CD4-positive, alpha-beta memory T cell (primary cell): Measurements from ENCODE around the gene POLR3G. TPM values are rescaled to one million over a fixed set of nuclear protein-coding genes. Genes with fewer than 3 reads are reported as not detected.

Experiments
- CTCF ChIA-PET: fragments of 350-600 bp; sonication (Branson Sonifier 250); formaldehyde crosslinking; loops from one replicate; lab custom pipeline; 2021; ENCODE audit warnings: inconsistent platforms; ENCODE audit not compliant: partially characterized antibody; lab: Charles Lee
- POLR2A ChIA-PET: fragments of 350-600 bp; sonication (Branson Sonifier 250); formaldehyde crosslinking; loops from one replicate; lab custom pipeline; 2021; ENCODE audit not compliant: partially characterized antibody; lab: Charles Lee
- DNase-seq, 5 donors: peaks; one replicate each; pipeline versions ENCODE4 v3.0.0 to v3.0.0-alpha.2; 2020 to 2022; ENCODE audit warnings: mixed read lengths in 1 of 5
- H3K27ac ChIP-seq: one replicate; pipeline ENCODE4 v1.7.0; 2013; ENCODE audit warnings: low read depth, low read length
- H3K27me3 ChIP-seq: 2 replicates; pipeline ENCODE4 v1.7.0; 2013; ENCODE audit warnings: mild to moderate bottlenecking, low read length, moderate library complexity; ENCODE audit not compliant: insufficient read depth
- H3K36me3 ChIP-seq: 2 replicates; pipeline ENCODE4 v1.7.0; 2013; ENCODE audit warnings: mild to moderate bottlenecking, low read length, moderate library complexity; ENCODE audit not compliant: insufficient read depth
- H3K4me1 ChIP-seq: 2 replicates; pipeline ENCODE4 v1.7.0; 2013; ENCODE audit warnings: mild to moderate bottlenecking, low read length, moderate library complexity; ENCODE audit not compliant: insufficient read depth
- H3K4me3 ChIP-seq, 2 donors: one replicate each; pipeline ENCODE4 v1.7.0; 2013; ENCODE audit warnings: low read length in 2 of 2, mild to moderate bottlenecking in 1 of 2
- H3K9me3 ChIP-seq, 2 donors: one replicate each; pipeline ENCODE4 v1.7.0; 2013; ENCODE audit warnings: low read length in 2 of 2, control low read depth in 1 of 2; ENCODE audit not compliant: control insufficient read depth in 1 of 2
- H3K27ac Mint-ChIP-seq, 7 donors: one replicate each; pipeline ENCODE4 v1.8.0; 2020 to 2021; ENCODE audit warnings: mixed read lengths in 7 of 7, mild to moderate bottlenecking in 6 of 7, inconsistent platforms in 3 of 7, moderate library complexity in 3 of 7
- H3K27me3 Mint-ChIP-seq, 2 donors: one replicate each; pipeline ENCODE4 v1.8.0; 2020 to 2021; ENCODE audit warnings: mixed read lengths in 2 of 2
- H3K36me3 Mint-ChIP-seq, 2 donors: one replicate each; pipeline ENCODE4 v1.8.0; 2020 to 2021; ENCODE audit warnings: mixed read lengths in 2 of 2, inconsistent platforms in 1 of 2, mild to moderate bottlenecking in 1 of 2
- H3K4me1 Mint-ChIP-seq, 4 donors: one replicate each; pipeline ENCODE4 v1.8.0; 2020 to 2021; ENCODE audit warnings: mixed read lengths in 4 of 4, mild to moderate bottlenecking in 1 of 4
- H3K4me3 Mint-ChIP-seq, 8 donors: one replicate each; pipeline ENCODE4 v1.8.0; 2020 to 2021; ENCODE audit warnings: mixed read lengths in 8 of 8, mild to moderate bottlenecking in 7 of 8, moderate library complexity in 6 of 8, inconsistent platforms in 3 of 8
- H3K9me3 Mint-ChIP-seq, 8 donors: one replicate each; pipeline ENCODE4 v1.8.0; 2020 to 2021; ENCODE audit warnings: mixed read lengths in 8 of 8, mild to moderate bottlenecking in 5 of 8, inconsistent platforms in 3 of 8, moderate library complexity in 1 of 8
- intact Hi-C: fragments of 100-400 bp; cut with micrococcal nuclease; formaldehyde crosslinking; loops from one replicate; pipeline ENCODE4 v1.15.1; 2023
- polyA plus RNA-seq, 2 donors: library from polyadenylated mRNA; unstranded; fragments of 300-500 nt; fragmentation: Illumina TruSeq; gene quantifications; one replicate each; pipeline ENCODE4 v1.2.3, GENCODE V29; 2021
- total RNA-seq, 2 experiments: library from RNA; stranded (reverse); gene quantifications; one replicate each; pipeline ENCODE4 v1.2.3, GENCODE V29; 2021

The POLR3G gene
- total and polyA plus RNA-seq, 4 experiments from 2014 or later = 1.2 to 2.2 (median 1.5) TPM

DNA sequence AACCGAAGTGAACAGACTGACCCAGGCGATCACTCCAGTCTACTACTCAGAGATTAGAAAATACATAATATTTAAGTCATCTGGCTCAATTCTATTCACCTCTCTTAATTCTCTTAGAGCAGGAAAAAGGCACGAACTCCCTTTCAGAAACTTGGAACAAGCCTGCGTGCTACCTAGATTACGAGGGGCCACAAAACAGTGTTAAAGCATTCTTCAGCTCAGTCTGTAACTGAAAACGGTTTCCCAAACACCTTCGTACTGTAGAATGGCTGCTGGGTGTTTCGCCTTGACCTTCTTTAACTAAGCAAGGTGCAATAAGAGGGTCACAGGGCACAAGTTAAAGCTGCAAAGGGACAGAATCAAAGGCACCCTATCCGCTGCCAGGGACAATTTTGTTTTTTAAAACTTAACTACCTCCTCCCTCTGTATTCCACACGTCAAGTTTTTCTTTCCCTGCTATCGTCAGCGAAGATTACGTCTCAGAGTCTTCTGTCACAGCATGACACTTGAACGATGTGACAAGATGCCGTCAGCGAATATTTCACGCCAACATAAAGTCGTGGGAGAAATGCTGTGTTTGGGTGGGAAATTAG is 54.0 kb downstream of the POLR3G start:
- peak in 4 of 5 donors; percentile 41 to 77 (median 56) for DNase-seq
- Histone ChIP-seq H3K9me3 (no peaks in the 10 kb centered on the region), H3K4me3 (peak overlapping the region; percentile 83 to 93), H3K27ac (peak overlapping the region; percentile 98), H3K27me3 (no peaks in the 10 kb centered on the region), H3K36me3 (no peaks in the 10 kb centered on the region), H3K4me1 (peaks cover 40% of the 10 kb centered on the region)
- ChIA-PET POLR2A (interaction anchor here (1.0 to 3.4 kb wide), 5 partner anchors 54 to 855 kb away, joined by 4 to 50 read pairs (median 14); partner anchors contain the start of genes ARRDC3, CETN3, MBLAC2 and POLR3G), CTCF (interaction anchor here (3.7 to 3.8 kb wide), 3 partner anchors 55 to 118 kb away, joined by 24 to 89 read pairs (median 45); partner anchors contain the start of genes CETN3, MBLAC2 and POLR3G)
- H3K36me3 Mint-ChIP-seq = peaks cover 9 to 25% of the 10 kb centered on the region in 2 donors
- peaks cover 0 to 3% (median 0%) of the 10 kb centered on the region in 8 donors for H3K9me3 Mint-ChIP-seq
- peak overlapping the region; percentile 93 to 100 (median 98) for H3K27ac Mint-ChIP-seq
- H3K4me1 Mint-ChIP-seq = peaks cover 25 to 42% (median 34%) of the 10 kb centered on the region in 4 donors
- peak overlapping the region; percentile 97 to 100 (median 99) for H3K4me3 Mint-ChIP-seq
- intact Hi-C loops = loop anchor here (1.0 kb wide), 2 partner anchors 54 to 119 kb away; partner anchors contain the start of genes CETN3, MBLAC2 and POLR3G
- H3K27me3 Mint-ChIP-seq = peaks cover 6 to 9% of the 10 kb centered on the region in 2 donors

DNA sequence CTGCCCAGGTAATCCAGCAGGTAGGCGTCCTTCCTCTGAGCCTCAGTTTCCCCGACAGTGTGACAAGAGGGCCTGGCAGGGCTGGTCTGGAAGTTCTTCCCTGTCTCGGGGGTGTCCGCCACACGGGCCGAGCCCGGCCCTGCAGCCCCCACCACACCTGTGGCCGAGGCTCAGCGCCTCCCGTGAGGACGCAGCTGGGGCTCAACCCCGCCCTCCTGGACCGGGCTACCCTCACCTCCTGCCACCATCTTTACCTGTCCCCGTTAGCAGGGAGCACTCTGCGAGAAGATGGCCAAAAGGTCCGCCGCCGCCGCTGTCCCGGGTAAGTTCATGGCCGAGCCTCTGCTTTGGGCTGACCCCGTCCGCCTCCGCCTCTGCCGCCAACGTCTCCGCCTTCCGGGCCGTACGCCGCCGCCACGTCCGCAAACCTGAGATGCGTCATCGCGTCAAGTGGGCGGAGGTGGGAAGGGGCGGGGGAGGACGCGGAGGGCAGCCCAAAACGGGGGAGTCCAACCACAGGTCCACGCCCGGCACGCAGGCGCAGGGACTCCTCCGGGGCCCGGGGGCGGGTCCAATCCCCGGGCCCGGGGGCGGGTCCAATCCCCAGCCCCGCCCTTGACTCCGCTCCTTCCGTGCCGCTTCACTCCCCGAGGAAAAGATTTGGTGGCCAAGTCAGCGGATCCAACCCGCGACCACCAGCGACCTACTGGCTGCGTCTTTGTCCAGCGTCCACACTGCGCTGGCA is 54.7 kb downstream of the POLR3G start, which contains the start of gene LYSMD3:
Gene LYSMD3 (minus strand): TSS at position 391 of the 745 bp plus-strand sequence. CDS start 4,295 bp downstream, outside the sequence.
- peak within 1 kb of the TSS; percentile 97 to 100 (median 99) for H3K27ac Mint-ChIP-seq
- peak; percentile 95 to 97 (median 96) for DNase-seq
- peak within 1 kb of the TSS; percentile 83 to 93 for H3K4me3 ChIP-seq
- no peaks in the 10 kb centered on the region for H3K9me3 ChIP-seq
- ChIA-PET CTCF (interaction anchor here (0.9 to 3.8 kb wide), 14 partner anchors 8 to 1805 kb away, joined by 3 to 89 read pairs (median 4); partner anchors contain the start of genes CETN3, MBLAC2 and POLR3G), POLR2A (interaction anchor here (1.0 to 3.4 kb wide), 5 partner anchors 55 to 854 kb away, joined by 4 to 50 read pairs (median 14); partner anchors contain the start of genes ARRDC3, CETN3, MBLAC2 and POLR3G)
- intact Hi-C loops = loop anchor here (1.0 kb wide), 2 partner anchors 55 to 120 kb away; partner anchors contain the start of genes CETN3, MBLAC2 and POLR3G
- H3K36me3 Mint-ChIP-seq = peaks cover 9 to 21% of the 10 kb centered on the region in 2 donors
- H3K36me3 ChIP-seq = no peaks in the 10 kb centered on the region
- peak within 1 kb of the TSS; percentile 97 to 100 (median 99) for H3K4me3 Mint-ChIP-seq
- peaks cover 25 to 42% (median 34%) of the 10 kb centered on the region in 4 donors for H3K4me1 Mint-ChIP-seq
- peaks cover 9 to 12% of the 10 kb centered on the region in 2 donors for H3K27me3 Mint-ChIP-seq
- peaks cover 0 to 3% (median 0%) of the 10 kb centered on the region in 8 donors for H3K9me3 Mint-ChIP-seq
- peak within 1 kb of the TSS; percentile 98 for H3K27ac ChIP-seq
- H3K4me1 ChIP-seq = peaks cover 35% of the 10 kb centered on the region
- H3K27me3 ChIP-seq = no peaks in the 10 kb centered on the region

DNA sequence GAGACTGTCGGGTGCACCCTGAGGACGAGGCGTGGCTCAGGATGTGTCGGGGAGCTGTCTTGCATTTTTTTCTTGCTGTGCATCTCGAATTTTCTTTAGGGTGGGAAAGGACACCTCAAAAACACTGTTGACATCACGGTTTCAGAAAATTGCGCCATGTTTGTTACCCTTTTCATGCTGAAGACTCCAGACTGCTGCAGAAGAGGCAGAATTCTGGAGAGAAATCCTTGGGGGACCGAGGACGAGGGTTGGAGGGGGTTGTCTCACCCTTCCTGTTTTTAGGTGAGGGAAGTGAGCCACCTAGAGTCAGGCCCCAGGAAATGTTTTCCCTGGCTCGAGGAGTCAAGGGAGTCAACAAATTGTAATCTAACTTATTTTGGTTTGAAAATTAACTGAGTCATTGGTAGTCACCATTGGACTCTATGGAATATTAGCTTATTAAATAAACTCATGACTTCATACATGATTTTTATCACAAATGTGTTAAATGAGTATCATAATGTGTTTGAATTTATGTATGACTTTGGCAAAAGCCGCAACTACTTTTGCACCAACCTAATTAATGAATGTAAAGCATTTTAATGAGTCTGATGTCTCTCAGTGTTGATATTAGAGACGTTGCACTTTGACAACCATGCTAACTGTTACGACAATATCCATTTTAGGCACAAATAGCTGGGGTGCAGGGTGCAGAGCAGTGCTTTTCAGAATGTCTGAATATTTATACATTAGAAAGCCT is 55.4 kb downstream of the POLR3G start:
- Mint-ChIP-seq H3K4me1 (peaks cover 23 to 39% (median 30%) of the 10 kb centered on the region in 4 donors), H3K4me3 (peak overlapping the region; percentile 97 to 100 (median 99)), H3K27me3 (peaks cover 12 to 13% of the 10 kb centered on the region in 2 donors), H3K36me3 (peaks cover 5 to 16% of the 10 kb centered on the region in 2 donors), H3K27ac (peak overlapping the region; percentile 97 to 100 (median 99)), H3K9me3 (peaks cover 0 to 3% (median 0%) of the 10 kb centered on the region in 8 donors)
- ChIA-PET CTCF (interaction anchor here (0.6 to 3.8 kb wide), 22 partner anchors 9 to 1805 kb away, joined by 3 to 89 read pairs (median 4); partner anchors contain the start of genes CETN3, MBLAC2 and POLR3G), POLR2A (interaction anchor here (1.9 to 3.4 kb wide), 4 partner anchors 55 to 853 kb away, joined by 8 to 50 read pairs (median 26); partner anchors contain the start of genes ARRDC3, CETN3, MBLAC2 and POLR3G)
- DNase-seq = peak in 2 of 5 donors; percentile 90 to 91
- Histone ChIP-seq H3K4me3 (peak overlapping the region; percentile 4 to 93), H3K27ac (peak overlapping the region; percentile 98), H3K36me3 (no peaks in the 10 kb centered on the region), H3K27me3 (no peaks in the 10 kb centered on the region), H3K4me1 (peaks cover 35% of the 10 kb centered on the region), H3K9me3 (no peaks in the 10 kb centered on the region)
- intact Hi-C loops = loop anchor here (1.0 kb wide), 3 partner anchors 56 to 121 kb away; partner anchors contain the start of genes CETN3, MBLAC2 and POLR3G

DNA sequence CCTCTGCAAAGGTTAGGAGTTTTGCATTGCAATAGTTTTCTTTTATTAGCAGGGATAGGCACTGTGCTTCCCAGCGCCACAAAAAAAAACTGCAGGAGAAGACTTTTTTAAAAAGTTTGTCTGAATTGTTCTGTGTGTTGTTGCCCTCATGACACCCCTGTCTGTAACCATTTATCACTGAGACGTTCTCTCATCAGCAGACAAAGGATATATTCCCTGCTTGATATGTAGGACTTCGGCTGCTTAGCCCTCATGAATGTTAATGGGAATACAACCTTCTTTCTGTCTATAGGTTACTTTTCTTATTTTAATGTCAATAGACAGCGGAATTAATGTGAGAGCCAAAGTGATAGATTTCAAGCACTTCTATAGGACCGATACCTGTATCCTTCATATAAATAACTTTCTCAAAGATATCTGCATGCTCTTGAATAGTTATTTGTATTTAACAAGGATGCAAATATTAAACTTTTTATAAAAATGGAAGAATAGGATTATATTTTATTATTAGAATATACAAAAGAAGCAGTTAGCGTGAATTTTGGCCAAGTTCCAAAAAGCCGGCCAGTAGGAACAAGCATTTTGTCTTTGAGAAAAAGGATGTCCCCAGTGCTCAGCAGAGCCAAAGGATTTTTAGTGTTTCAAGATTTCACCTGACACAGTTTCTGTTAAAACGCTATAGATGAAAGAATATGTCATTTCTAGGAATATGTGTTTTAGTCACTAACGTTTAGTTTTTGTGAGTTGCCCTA is 56.2 kb downstream of the POLR3G start:
- intact Hi-C loops = loop anchor here (1.0 kb wide), 1 partner anchor 92 kb away; no protein-coding TSS in a partner anchor
- no peak overlapping the region for H3K4me3 ChIP-seq
- H3K27ac ChIP-seq = no peak overlapping the region
- H3K36me3 Mint-ChIP-seq = peaks cover 4 to 15% of the 10 kb centered on the region in 2 donors
- ChIA-PET CTCF (interaction anchor here (0.6 to 3.8 kb wide), 20 partner anchors 10 to 1801 kb away, joined by 3 to 89 read pairs (median 4); partner anchors contain the start of genes CETN3, MBLAC2 and POLR3G), POLR2A (interaction anchor here (1.9 to 3.4 kb wide), 4 partner anchors 56 to 852 kb away, joined by 8 to 50 read pairs (median 26); partner anchors contain the start of genes ARRDC3, CETN3, MBLAC2 and POLR3G)
- peaks cover 18% of the 10 kb centered on the region in 2 donors for H3K27me3 Mint-ChIP-seq
- H3K9me3 Mint-ChIP-seq = peaks cover 0 to 3% (median 0%) of the 10 kb centered on the region in 8 donors
- H3K27ac Mint-ChIP-seq = peak overlapping the region in 5 of 7 donors; percentile 17 to 99 (median 98)
- H3K4me3 Mint-ChIP-seq = peak overlapping the region in 4 of 8 donors; percentile 33 to 99 (median 99)
- peaks cover 35% of the 10 kb centered on the region for H3K4me1 ChIP-seq
- H3K4me1 Mint-ChIP-seq = peaks cover 22 to 38% (median 29%) of the 10 kb centered on the region in 4 donors
- DNase-seq = no peak
- H3K9me3 ChIP-seq = no peaks in the 10 kb centered on the region
- H3K36me3 ChIP-seq = no peaks in the 10 kb centered on the region
- H3K27me3 ChIP-seq = no peaks in the 10 kb centered on the region

DNA sequence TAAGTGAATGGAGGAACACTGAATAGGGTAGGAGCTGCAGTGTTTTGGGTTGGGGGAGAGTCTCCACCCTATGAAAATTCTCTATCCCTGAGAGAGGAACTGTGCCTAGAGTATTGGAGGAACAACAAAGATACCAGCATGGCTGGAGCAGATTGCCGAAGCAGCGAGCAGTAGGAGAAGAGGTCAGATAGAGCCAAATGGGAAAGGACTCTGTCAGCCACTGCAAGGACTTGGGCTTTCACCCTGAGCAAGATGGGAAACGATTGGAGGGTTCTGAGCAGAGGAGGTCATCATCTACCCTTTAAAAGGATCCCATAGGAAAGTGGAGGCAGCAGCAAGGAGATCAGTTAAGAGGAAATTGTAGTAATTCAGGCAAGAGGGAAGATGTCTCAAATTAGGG is 59.1 kb downstream of the POLR3G start:
- Mint-ChIP-seq H3K27me3 (peaks cover 20 to 24% of the 10 kb centered on the region in 2 donors), H3K36me3 (peaks cover 0 to 6% of the 10 kb centered on the region in 2 donors), H3K9me3 (peaks cover 0 to 3% (median 0%) of the 10 kb centered on the region in 8 donors), H3K4me3 (no peak overlapping the region), H3K27ac (no peak overlapping the region), H3K4me1 (peaks cover 1 to 12% (median 5%) of the 10 kb centered on the region in 4 donors)
- H3K36me3 ChIP-seq = no peaks in the 10 kb centered on the region
- no peaks in the 10 kb centered on the region for H3K27me3 ChIP-seq
- ChIA-PET POLR2A (no interaction called here), CTCF (interaction anchor here (2.2 kb wide), 2 partner anchors 95 to 1805 kb away, joined by 9 to 13 read pairs; no protein-coding TSS in a partner anchor)
- H3K4me1 ChIP-seq = peaks cover 6% of the 10 kb centered on the region
- no peak overlapping the region for H3K4me3 ChIP-seq
- no peak overlapping the region for H3K27ac ChIP-seq
- no peak for DNase-seq
- H3K9me3 ChIP-seq = no peaks in the 10 kb centered on the region
- intact Hi-C loops = no loop called here
